Endodermal cell (in vitro differentiated cells): Measurements from ENCODE around the gene CRIP2. TPM values are rescaled to one million over a fixed set of nuclear protein-coding genes. Genes with fewer than 3 reads are reported as not detected.

Experiments
- DNase-seq: peaks from one replicate; pipeline ENCODE4 v3.0.0-alpha.2; 2017
- H3K27ac ChIP-seq: 2 replicates; pipeline ENCODE4 v1.5.1; 2013; ENCODE audit warnings: mild to moderate bottlenecking, low read depth, low read length, moderate library complexity
- H3K27me3 ChIP-seq: 2 replicates; pipeline ENCODE4 v1.6.1; 2013; ENCODE audit warnings: mild to moderate bottlenecking, low read length, moderate library complexity; ENCODE audit not compliant: insufficient read depth, control insufficient read depth, poor library complexity, severe bottlenecking
- H3K36me3 ChIP-seq: 2 replicates; pipeline ENCODE4 v1.7.0; 2013; ENCODE audit warnings: mild to moderate bottlenecking, low read length, moderate library complexity; ENCODE audit not compliant: control insufficient read depth, insufficient read depth
- H3K4me1 ChIP-seq: one replicate; pipeline ENCODE4 v1.7.0; 2013; ENCODE audit warnings: low read length; ENCODE audit not compliant: control insufficient read depth, insufficient read depth
- H3K4me3 ChIP-seq: 2 replicates; pipeline ENCODE4 v1.5.1; 2013; ENCODE audit warnings: mild to moderate bottlenecking, low read length, moderate library complexity
- H3K9ac ChIP-seq: 2 replicates; pipeline ENCODE4 v1.6.1; 2013; ENCODE audit warnings: mild to moderate bottlenecking, low read length, moderate library complexity; ENCODE audit not compliant: poor library complexity, severe bottlenecking; ENCODE audit errors: extremely low read depth
- H3K9me3 ChIP-seq: 2 replicates; pipeline ENCODE4 v1.6.1; 2013; ENCODE audit warnings: mild to moderate bottlenecking, low read length, moderate library complexity; ENCODE audit not compliant: control insufficient read depth
- H3K27ac Mint-ChIP-seq: 2 replicates; pipeline ENCODE4 v1.8.0; 2020; ENCODE audit warnings: mixed read lengths
- H3K27me3 Mint-ChIP-seq: 2 replicates; pipeline ENCODE4 v1.8.0; 2021; ENCODE audit warnings: mild to moderate bottlenecking, mixed read lengths; ENCODE audit not compliant: insufficient read depth
- H3K36me3 Mint-ChIP-seq: 2 replicates; pipeline ENCODE4 v1.8.0; 2020; ENCODE audit warnings: low read depth, mixed read lengths
- H3K4me1 Mint-ChIP-seq: 2 replicates; pipeline ENCODE4 v1.8.0; 2020; ENCODE audit warnings: mixed read lengths
- H3K4me3 Mint-ChIP-seq: 2 replicates; pipeline ENCODE4 v1.8.0; 2020; ENCODE audit warnings: mild to moderate bottlenecking, moderate library complexity, mixed read lengths
- H3K9me3 Mint-ChIP-seq: 2 replicates; pipeline ENCODE4 v1.8.0; 2020; ENCODE audit warnings: mild to moderate bottlenecking, mixed read lengths
- WGBS, 2 experiments: methylation state at CpG; one replicate each; pipeline versions ENCODE4 v1.1.5 to v1.1.7; 2013; ENCODE audit warnings: missing lambda C conversion rate in 2 of 2, mixed read lengths in 1 of 2; ENCODE audit not compliant: insufficient coverage in 1 of 2, insufficient read length in 1 of 2; 5-methylcytosine and 5-hydroxymethylcytosine counted together
- total RNA-seq, 2 donors: library from RNA; stranded (reverse); fragmentation: NEBNext Ultra II Directional in 1 of 2; extraction: Animal tissue kit (Norgen Biotek cat#: 25700) in 1 of 2; gene quantifications; 2 replicates in 1 of 2; 3 replicates in 1 of 2; pipeline ENCODE4 v1.2.1, GENCODE V29; 2021
- TF ChIP-seq, protein P1 (sequence below): fragments of 200-600 bp; sonication (generic); conservative IDR thresholded peaks from 2 replicates; pipeline ENCODE4 v1.5.0; 2021; ENCODE audit warnings: antibody characterized with exemption, mild to moderate bottlenecking

The CRIP2 gene
- total RNA-seq, 2 donors from 2014 or later = 3.9 to 5.3 TPM

DNA sequence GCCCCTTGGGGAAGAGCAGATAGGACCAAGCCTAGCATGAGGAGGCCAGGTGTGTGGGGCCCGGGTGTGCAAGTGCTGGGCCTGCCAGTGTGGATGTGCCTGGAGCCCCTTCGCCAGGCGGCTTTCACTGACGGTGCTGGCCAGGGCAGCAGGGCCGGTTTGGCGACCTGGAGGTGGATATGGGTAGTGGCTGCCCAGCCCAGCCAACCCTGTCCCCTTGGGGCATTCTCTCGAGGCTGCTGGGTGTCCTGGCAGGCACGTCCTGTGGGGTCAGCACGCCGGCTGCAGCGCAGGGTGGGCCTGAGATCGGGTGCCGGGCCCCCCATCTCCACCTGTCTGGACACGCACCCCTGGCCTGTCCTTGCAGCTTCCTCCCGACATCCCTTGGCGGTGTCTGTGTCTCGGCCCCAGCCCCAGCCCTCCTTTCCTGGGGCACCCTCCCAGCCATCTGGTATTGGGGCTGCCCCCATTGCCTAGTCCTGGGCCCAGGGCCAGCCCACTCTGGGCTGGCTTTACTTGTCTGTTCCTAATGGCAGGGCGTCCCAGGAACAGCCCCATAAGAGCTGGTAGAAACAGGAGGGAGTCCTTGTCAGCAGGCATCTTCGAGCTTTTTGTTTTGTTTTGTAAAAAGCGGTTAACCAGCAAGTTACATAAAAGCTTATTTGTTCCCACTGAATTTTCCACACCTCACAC, 7.2 kb upstream of the CRIP2 start:
- H3K9me3 Mint-ChIP-seq = no peaks in the 10 kb centered on the region
- H3K4me1 ChIP-seq = no peaks in the 10 kb centered on the region
- no peak overlapping the region for H3K4me3 ChIP-seq
- H3K27me3 ChIP-seq = no peaks in the 10 kb centered on the region
- no peak overlapping the region for H3K9ac ChIP-seq
- no peak overlapping the region for H3K27ac Mint-ChIP-seq
- no peaks in the 10 kb centered on the region for H3K9me3 ChIP-seq
- WGBS, 2 experiments = 95 to 97% methylated on average over 10 to 20 of the region's 20 CpGs
- no peak for DNase-seq
- TF ChIP-seq, protein P1, sequence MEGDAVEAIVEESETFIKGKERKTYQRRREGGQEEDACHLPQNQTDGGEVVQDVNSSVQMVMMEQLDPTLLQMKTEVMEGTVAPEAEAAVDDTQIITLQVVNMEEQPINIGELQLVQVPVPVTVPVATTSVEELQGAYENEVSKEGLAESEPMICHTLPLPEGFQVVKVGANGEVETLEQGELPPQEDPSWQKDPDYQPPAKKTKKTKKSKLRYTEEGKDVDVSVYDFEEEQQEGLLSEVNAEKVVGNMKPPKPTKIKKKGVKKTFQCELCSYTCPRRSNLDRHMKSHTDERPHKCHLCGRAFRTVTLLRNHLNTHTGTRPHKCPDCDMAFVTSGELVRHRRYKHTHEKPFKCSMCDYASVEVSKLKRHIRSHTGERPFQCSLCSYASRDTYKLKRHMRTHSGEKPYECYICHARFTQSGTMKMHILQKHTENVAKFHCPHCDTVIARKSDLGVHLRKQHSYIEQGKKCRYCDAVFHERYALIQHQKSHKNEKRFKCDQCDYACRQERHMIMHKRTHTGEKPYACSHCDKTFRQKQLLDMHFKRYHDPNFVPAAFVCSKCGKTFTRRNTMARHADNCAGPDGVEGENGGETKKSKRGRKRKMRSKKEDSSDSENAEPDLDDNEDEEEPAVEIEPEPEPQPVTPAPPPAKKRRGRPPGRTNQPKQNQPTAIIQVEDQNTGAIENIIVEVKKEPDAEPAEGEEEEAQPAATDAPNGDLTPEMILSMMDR = no peak
- no peaks in the 10 kb centered on the region for H3K27me3 Mint-ChIP-seq
- peaks cover 16% of the 10 kb centered on the region for H3K36me3 ChIP-seq
- peaks cover 20% of the 10 kb centered on the region for H3K36me3 Mint-ChIP-seq
- no peak overlapping the region for H3K27ac ChIP-seq
- no peaks in the 10 kb centered on the region for H3K4me1 Mint-ChIP-seq
- H3K4me3 Mint-ChIP-seq = no peak overlapping the region

GRCh38 chr14:105467942-105468471, 6.6 kb upstream of the CRIP2 start:
- H3K27me3 ChIP-seq = no peaks in the 10 kb centered on the region
- no peak overlapping the region for H3K4me3 ChIP-seq
- no peaks in the 10 kb centered on the region for H3K9me3 ChIP-seq
- 94% methylated on average over 15 to 22 of the region's 22 CpGs for WGBS, 2 experiments
- H3K27ac ChIP-seq = no peak overlapping the region
- Mint-ChIP-seq H3K36me3 (peaks cover 18% of the 10 kb centered on the region), H3K27ac (no peak overlapping the region), H3K27me3 (no peaks in the 10 kb centered on the region), H3K9me3 (no peaks in the 10 kb centered on the region), H3K4me1 (no peaks in the 10 kb centered on the region), H3K4me3 (no peak overlapping the region)
- H3K4me1 ChIP-seq = no peaks in the 10 kb centered on the region
- no peak for DNase-seq
- peaks cover 16% of the 10 kb centered on the region for H3K36me3 ChIP-seq
- TF ChIP-seq, protein P1 = no peak
- H3K9ac ChIP-seq = no peak overlapping the region

GRCh38 chr14:105468621-105469241, 5.9 kb upstream of the CRIP2 start:
- no peak overlapping the region for H3K9ac ChIP-seq
- peaks cover 13% of the 10 kb centered on the region for H3K36me3 Mint-ChIP-seq
- H3K36me3 ChIP-seq = peaks cover 16% of the 10 kb centered on the region
- H3K9me3 ChIP-seq = no peaks in the 10 kb centered on the region
- no peak overlapping the region for H3K27ac Mint-ChIP-seq
- DNase-seq = no peak
- no peak overlapping the region for H3K4me3 Mint-ChIP-seq
- H3K9me3 Mint-ChIP-seq = no peaks in the 10 kb centered on the region
- TF ChIP-seq, protein P1 = no peak
- H3K4me3 ChIP-seq = no peak overlapping the region
- no peaks in the 10 kb centered on the region for H3K4me1 ChIP-seq
- H3K4me1 Mint-ChIP-seq = no peaks in the 10 kb centered on the region
- no peaks in the 10 kb centered on the region for H3K27me3 ChIP-seq
- H3K27me3 Mint-ChIP-seq = no peaks in the 10 kb centered on the region
- WGBS, 2 experiments = 91 to 92% methylated on average over 14 to 19 of the region's 19 CpGs
- no peak overlapping the region for H3K27ac ChIP-seq
